Fibroblast of villous mesenchyme (primary cell): ENCODE data around the gene RB1. TPM values are rescaled to one million over a fixed set of nuclear protein-coding genes. Genes with fewer than 3 reads are reported as not detected.

Experiments used
- DNase-seq: peaks from one replicate; pipeline ENCODE4 v3.0.0-alpha.2; 2010; ENCODE audit warnings: low read depth
- H3K4me3 ChIP-seq: 2 replicates; pipeline ENCODE4 v1.5.1; 2011; ENCODE audit warnings: low read depth, mild to moderate bottlenecking, low read length
- CTCF ChIP-seq: IDR thresholded peaks from 2 replicates; pipeline ENCODE4 v1.5.1; 2012; ENCODE audit warnings: low read depth, mild to moderate bottlenecking, low read length; ENCODE audit not compliant: insufficient read depth
- total RNA-seq: library from RNA; depleted of rRNA; stranded (reverse); fragments of >200 nt; gene quantifications from 2 replicates; pipeline ENCODE4 v1.2.3, GENCODE V29; 2012

RB1 gene
- total RNA-seq, 1 donor: 50.5 TPM

- H3K4me3 ChIP-seq: no peak overlapping the region
- TF ChIP-seq CTCF: no peak
- DNase-seq: no peak
Measured at GRCh38 chr13:48315969-48316650, 12.6 kb downstream of the RB1 start.

- no peak for DNase-seq
- H3K4me3 ChIP-seq: no peak overlapping the region
- TF ChIP-seq CTCF: no peak
Measured at GRCh38 chr13:48316826-48317510, 13.4 kb downstream of the RB1 start.

- no peak for DNase-seq
- TF ChIP-seq CTCF: no peak
- no peak overlapping the region for H3K4me3 ChIP-seq
Measured at GRCh38 chr13:48317511-48318376, 14.2 kb downstream of the RB1 start.

GRCh38 chr13:48318377-48318811, 14.8 kb downstream of the RB1 start:
- DNase-seq: no peak
- no peak for TF ChIP-seq CTCF
- no peak overlapping the region for H3K4me3 ChIP-seq

- H3K4me3 ChIP-seq: no peak overlapping the region
- no peak for TF ChIP-seq CTCF
- DNase-seq: no peak
Measured at GRCh38 chr13:48318821-48319511, 15.4 kb downstream of the RB1 start.
